Measurements from ENCODE around the gene RBSN. TPM values are rescaled to one million over a fixed set of nuclear protein-coding genes. Genes with fewer than 3 reads are reported as not detected.

RBSN gene
- polyA plus RNA-seq, 1 experiment: 14.3 TPM

DNA sequence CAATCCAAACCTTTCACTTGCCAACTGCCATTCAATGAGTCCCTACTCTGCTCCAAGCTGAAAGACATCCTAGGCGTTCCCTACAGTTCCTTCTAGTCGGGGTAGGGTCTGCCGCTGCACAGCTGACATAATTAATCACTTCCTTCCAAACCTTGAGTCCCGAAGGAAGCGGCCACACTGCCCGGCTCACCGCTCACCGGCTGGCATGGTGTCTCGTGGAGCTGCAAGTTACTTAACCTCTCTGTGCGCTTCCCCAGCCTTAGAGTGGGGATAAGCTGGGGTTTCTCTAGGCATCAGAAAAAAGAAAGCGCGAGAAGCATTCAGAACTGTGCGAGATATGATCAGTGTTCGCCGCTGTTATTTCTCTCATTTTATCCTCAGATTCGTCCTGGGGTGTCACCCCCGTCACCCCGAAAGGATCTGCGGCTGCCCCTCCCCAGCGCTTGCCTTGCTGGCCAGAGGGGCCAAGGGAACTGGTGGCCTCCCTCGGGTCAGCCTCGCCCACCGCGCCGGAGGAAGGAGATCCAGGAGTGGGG is 34.6 kb downstream of the RBSN start:
- Histone ChIP-seq H3K27ac (ENCODE audit: low read depth, low read length) (peak overlapping the region; percentile 57), H3K4me3 (ENCODE audit: low read depth, low read length) (peak overlapping the region; percentile 98), H3K9me3 (ENCODE audit: control insufficient read depth, insufficient read depth, low read length) (peaks cover 6% of the 10 kb centered on the region; the same call in 1 of the 2 replicates), H3K27me3 (ENCODE audit: control insufficient read depth, insufficient read depth, low read length) (no peaks in the 10 kb centered on the region)
- POLR2A ChIA-PET: interaction anchor here (1.0 to 2.0 kb wide), 5 partner anchors 13 to 886 kb away, joined by 3 to 9 read pairs (median 3); partner anchors contain the start of genes LSM3, RBSN and XPC
- no peak for TF ChIP-seq CTCF (IDR thresholded peaks at IDR 0.05; ENCODE audit: low read depth, low read length)
- CTCF ChIA-PET: interaction anchor here (1.4 to 2.2 kb wide), 2 partner anchors 13 to 138 kb away, joined by 5 to 6 read pairs; no protein-coding TSS in a partner anchor
- no peak for DNase-seq (ENCODE audit: low read depth, low spot score)

GRCh38 chr3:15063656-15064286 is 35.2 kb downstream of the RBSN start:
- Histone ChIP-seq H3K9me3 (ENCODE audit: control insufficient read depth, insufficient read depth, low read length) (peaks cover 6% of the 10 kb centered on the region; the same call in 1 of the 2 replicates), H3K27me3 (ENCODE audit: control insufficient read depth, insufficient read depth, low read length) (no peaks in the 10 kb centered on the region), H3K4me3 (ENCODE audit: low read depth, low read length) (peak overlapping the region; percentile 98), H3K27ac (ENCODE audit: low read depth, low read length) (no peak overlapping the region)
- no peak for TF ChIP-seq CTCF (IDR thresholded peaks at IDR 0.05; ENCODE audit: low read depth, low read length)
- CTCF ChIA-PET: interaction anchor here (1.4 to 2.2 kb wide), 2 partner anchors 12 to 138 kb away, joined by 5 to 6 read pairs; no protein-coding TSS in a partner anchor
- POLR2A ChIA-PET: interaction anchor here (1.7 to 2.0 kb wide), 2 partner anchors 36 to 115 kb away, joined by 4 to 9 read pairs; partner anchors contain the start of gene RBSN
- DNase-seq (ENCODE audit: low read depth, low spot score): no peak

- peaks cover 6% of the 10 kb centered on the region; the same call in 1 of the 2 replicates for H3K9me3 ChIP-seq (ENCODE audit: control insufficient read depth, insufficient read depth, low read length)
- DNase-seq (ENCODE audit: low read depth, low spot score): no peak
- ChIA-PET CTCF (interaction anchor here (1.4 kb wide), 1 partner anchor 12 kb away, joined by 5 read pairs; no protein-coding TSS in a partner anchor), POLR2A (no interaction called here)
- H3K4me3 ChIP-seq (ENCODE audit: low read depth, low read length): no peak overlapping the region
- no peaks in the 10 kb centered on the region for H3K27me3 ChIP-seq (ENCODE audit: control insufficient read depth, insufficient read depth, low read length)
- no peak for TF ChIP-seq CTCF (IDR thresholded peaks at IDR 0.05; ENCODE audit: low read depth, low read length)
- no peak overlapping the region for H3K27ac ChIP-seq (ENCODE audit: low read depth, low read length)
These were observed 35.7 kb downstream of the RBSN start for GRCh38 chr3:15063238-15063637.

DNA sequence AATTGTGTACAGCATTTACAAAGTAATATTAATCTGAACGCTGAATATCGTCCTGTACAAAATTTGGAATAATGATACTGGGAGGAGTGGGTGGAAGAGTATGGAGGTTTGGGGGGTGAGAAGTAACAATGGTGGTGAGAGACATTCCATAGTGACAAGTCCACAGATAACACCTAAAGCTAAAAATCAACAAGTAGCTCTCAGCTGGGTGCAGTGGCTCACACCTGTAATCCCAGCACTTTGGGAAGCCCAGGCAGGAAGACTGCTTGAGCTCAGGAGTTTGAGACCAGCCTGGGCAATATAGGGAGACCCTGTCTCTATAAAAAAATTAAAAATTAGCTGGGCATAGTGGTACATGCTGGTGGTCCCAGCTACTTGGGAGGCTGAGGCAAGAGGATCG is 38.9 kb downstream of the RBSN start:
- ChIA-PET CTCF (no interaction called here), POLR2A (interaction anchor here (0.7 kb wide), 1 partner anchor 408 kb away, joined by 8 read pairs; the partner anchor contains the start of gene CCDC174)
- no peak overlapping the region for H3K4me3 ChIP-seq (ENCODE audit: low read depth, low read length)
- no peak for TF ChIP-seq CTCF (IDR thresholded peaks at IDR 0.05; ENCODE audit: low read depth, low read length)
- peaks cover 6% of the 10 kb centered on the region; the same call in 1 of the 2 replicates for H3K9me3 ChIP-seq (ENCODE audit: control insufficient read depth, insufficient read depth, low read length)
- no peak for DNase-seq (ENCODE audit: low read depth, low spot score)
- no peaks in the 10 kb centered on the region for H3K27me3 ChIP-seq (ENCODE audit: control insufficient read depth, insufficient read depth, low read length)
- no peak overlapping the region for H3K27ac ChIP-seq (ENCODE audit: low read depth, low read length)

All from AG04450 (cell line).